BE2C (cell line): Measurements from ENCODE around the gene SMTN.

ENCODE experiments used
- DNase-seq: peaks from one replicate; pipeline ENCODE4 v3.0.0-alpha.2; 2020
- H3K27me3 ChIP-seq: fragments of 250-450 bp; sonication (Bioruptor Pico); 2 replicates; pipeline ENCODE4 v1.5.1; 2020; ENCODE audit warnings: mild to moderate bottlenecking
- H3K36me3 ChIP-seq: fragments of 250-450 bp; sonication (Bioruptor Pico); 2 replicates; pipeline ENCODE4 v1.5.1; 2020; ENCODE audit warnings: mild to moderate bottlenecking
- H3K4me1 ChIP-seq: fragments of 250-450 bp; sonication (Bioruptor Pico); 2 replicates; pipeline ENCODE4 v1.5.1; 2020
- H3K4me3 ChIP-seq: 2 replicates; pipeline ENCODE4 v1.5.1; 2011; ENCODE audit warnings: low read depth, low read length
- H3K9me3 ChIP-seq: fragments of 250-450 bp; sonication (Bioruptor Pico); 2 replicates; pipeline ENCODE4 v1.5.1; 2020
- TF ChIP-seq, protein P1 (sequence below): IDR thresholded peaks from 2 replicates; pipeline ENCODE4 v1.5.1; 2012; ENCODE audit warnings: mild to moderate bottlenecking, low read depth, low read length

SMTN gene

DNA sequence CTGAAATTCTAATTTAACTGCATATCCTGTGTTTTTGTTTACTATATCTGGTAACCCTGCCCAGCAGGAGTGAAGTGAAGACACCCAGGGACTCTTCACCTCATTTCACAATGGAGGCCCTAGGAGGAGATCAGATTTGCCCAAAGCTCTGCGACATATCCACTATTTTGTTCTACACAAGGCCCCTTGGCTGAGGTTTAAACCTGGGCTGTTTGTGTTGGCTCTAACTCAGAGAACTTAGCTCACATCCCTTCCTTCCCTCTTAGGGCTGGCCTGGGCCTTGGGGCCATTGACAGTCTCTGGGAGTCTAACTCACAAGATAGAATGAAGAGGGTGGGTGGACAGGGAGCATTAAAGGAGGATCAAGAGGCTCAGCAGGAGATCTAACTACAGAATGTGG, 67.4 kb downstream of the SMTN start:
- Histone ChIP-seq H3K9me3 (no peaks in the 10 kb centered on the region; the same call in 1 of the 2 replicates), H3K4me3 (no peak overlapping the region), H3K36me3 (no peaks in the 10 kb centered on the region), H3K4me1 (no peaks in the 10 kb centered on the region), H3K27me3 (no peaks in the 10 kb centered on the region)
- no peak for DNase-seq
- TF ChIP-seq, protein P1, sequence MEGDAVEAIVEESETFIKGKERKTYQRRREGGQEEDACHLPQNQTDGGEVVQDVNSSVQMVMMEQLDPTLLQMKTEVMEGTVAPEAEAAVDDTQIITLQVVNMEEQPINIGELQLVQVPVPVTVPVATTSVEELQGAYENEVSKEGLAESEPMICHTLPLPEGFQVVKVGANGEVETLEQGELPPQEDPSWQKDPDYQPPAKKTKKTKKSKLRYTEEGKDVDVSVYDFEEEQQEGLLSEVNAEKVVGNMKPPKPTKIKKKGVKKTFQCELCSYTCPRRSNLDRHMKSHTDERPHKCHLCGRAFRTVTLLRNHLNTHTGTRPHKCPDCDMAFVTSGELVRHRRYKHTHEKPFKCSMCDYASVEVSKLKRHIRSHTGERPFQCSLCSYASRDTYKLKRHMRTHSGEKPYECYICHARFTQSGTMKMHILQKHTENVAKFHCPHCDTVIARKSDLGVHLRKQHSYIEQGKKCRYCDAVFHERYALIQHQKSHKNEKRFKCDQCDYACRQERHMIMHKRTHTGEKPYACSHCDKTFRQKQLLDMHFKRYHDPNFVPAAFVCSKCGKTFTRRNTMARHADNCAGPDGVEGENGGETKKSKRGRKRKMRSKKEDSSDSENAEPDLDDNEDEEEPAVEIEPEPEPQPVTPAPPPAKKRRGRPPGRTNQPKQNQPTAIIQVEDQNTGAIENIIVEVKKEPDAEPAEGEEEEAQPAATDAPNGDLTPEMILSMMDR, result no peak

DNA sequence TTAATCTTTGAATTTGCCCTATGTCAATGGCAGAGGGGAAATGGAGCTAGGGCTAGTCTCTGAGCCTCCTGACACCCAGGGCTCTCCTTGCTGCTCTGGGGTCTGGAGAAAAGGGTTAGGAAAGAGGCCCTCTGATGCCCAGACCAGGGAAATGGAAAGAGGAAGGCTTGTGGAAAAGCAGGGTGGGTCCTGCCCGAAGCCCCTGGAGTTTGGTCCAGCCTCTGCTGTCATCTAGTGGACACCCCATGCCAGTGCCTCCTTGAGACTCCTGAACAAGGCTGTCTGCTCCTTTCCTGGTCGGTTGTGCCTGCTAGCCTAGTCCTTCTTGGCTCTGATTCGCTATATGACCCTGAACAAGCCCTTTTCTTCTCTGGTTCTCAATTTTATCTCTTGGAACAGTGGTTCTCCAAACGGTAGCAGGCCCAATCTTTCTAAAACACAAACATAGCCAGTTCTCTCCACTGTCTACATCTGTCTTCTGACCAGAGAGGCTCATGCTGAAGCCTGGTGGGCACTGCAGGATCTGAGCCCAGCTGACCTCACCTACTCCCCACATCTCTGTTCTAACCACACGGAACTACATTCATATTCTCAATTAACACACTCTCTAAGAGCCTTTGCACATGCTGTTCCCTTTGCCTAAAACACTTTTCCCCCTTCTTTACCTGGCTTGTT, 68.0 kb downstream of the SMTN start:
- Histone ChIP-seq H3K36me3 (no peaks in the 10 kb centered on the region), H3K9me3 (no peaks in the 10 kb centered on the region; the same call in 1 of the 2 replicates), H3K4me3 (no peak overlapping the region), H3K27me3 (no peaks in the 10 kb centered on the region), H3K4me1 (no peaks in the 10 kb centered on the region)
- peak; percentile 86 for DNase-seq
- TF ChIP-seq, protein P1, result peak; percentile 100

DNA sequence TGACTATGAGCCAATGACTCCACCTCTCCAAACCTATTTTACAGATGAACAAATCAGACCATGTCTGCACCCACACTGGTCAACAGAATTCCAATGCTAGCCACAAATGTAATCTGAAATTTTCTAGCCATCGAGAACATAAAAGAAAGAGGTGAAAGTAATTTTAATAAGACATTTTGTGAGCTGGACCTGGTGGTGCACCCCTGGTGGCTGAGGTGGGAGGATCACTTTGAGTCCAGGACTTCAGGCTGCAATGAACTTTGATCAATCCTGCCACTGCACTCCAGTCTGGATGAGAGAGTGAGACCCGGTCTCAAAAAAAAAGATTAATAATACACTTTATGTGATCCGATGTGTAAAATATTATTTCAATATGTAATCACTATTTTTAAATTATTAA, 69.5 kb downstream of the SMTN start:
- no peak for DNase-seq
- Histone ChIP-seq H3K4me3 (no peak overlapping the region), H3K27me3 (no peaks in the 10 kb centered on the region; the same call in 1 of the 2 replicates), H3K36me3 (no peaks in the 10 kb centered on the region), H3K9me3 (no peaks in the 10 kb centered on the region), H3K4me1 (no peaks in the 10 kb centered on the region)
- TF ChIP-seq, protein P1, result peak; percentile 56

DNA sequence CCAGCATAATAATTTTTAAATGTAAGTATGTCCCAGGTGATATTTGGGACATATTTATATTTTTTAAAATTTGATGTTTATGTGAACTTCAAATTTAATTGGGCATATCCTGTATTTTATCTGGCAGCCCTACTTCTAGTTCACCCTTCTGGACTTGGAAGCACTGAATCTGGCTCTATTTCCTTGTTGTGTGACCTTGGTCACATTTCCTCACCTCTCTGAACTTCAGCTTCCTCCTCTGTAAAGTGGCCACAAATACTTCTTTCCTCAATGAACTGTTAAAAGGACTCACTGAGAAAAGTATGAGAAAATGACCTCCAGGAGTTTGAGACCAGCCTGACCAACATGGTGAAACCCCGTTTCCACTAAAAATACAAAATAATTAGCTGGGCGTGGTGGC, 70.8 kb downstream of the SMTN start:
- no peak for DNase-seq
- Histone ChIP-seq H3K36me3 (no peaks in the 10 kb centered on the region), H3K4me3 (no peak overlapping the region), H3K9me3 (no peaks in the 10 kb centered on the region), H3K4me1 (no peaks in the 10 kb centered on the region), H3K27me3 (no peaks in the 10 kb centered on the region; the same call in 1 of the 2 replicates)
- TF ChIP-seq, protein P1, result no peak

DNA sequence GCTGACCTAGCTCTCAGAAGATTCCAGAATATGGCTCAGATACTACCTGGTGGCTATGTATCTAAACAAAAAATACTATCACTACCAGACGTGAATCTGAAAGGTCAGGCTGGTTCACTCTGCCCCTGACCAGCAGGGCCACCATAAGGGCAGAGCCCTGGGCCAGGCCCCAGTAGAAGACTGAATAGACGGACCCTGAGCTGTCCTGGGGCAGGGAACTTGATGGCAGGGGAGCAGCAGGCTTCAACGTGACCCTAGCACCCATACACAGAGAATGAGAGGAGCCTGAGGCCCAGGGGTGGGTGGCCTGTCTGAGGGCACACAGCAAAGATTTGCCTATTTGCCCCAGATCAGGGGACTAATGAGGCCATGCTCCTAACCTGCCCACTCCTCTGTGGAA, 72.2 kb downstream of the SMTN start:
- no peaks in the 10 kb centered on the region for H3K36me3 ChIP-seq
- DNase-seq, result no peak
- H3K4me3 ChIP-seq, result no peak overlapping the region
- no peaks in the 10 kb centered on the region; the same call in 1 of the 2 replicates for H3K27me3 ChIP-seq
- TF ChIP-seq, protein P1, result no peak
- no peaks in the 10 kb centered on the region for H3K4me1 ChIP-seq
- no peaks in the 10 kb centered on the region for H3K9me3 ChIP-seq
